Activated naive CD4-positive, alpha-beta T cell treated with anti-CD3 and anti-CD28 coated beads, Interleukin-2, amount 50 U/mL, for 16 hours (primary cell): Measurements from ENCODE around the gene DEPDC5.

ENCODE experiments used
- DNase-seq: peaks from one replicate; pipeline ENCODE4 v3.0.0-alpha.2; 2020

Gene DEPDC5

DNA sequence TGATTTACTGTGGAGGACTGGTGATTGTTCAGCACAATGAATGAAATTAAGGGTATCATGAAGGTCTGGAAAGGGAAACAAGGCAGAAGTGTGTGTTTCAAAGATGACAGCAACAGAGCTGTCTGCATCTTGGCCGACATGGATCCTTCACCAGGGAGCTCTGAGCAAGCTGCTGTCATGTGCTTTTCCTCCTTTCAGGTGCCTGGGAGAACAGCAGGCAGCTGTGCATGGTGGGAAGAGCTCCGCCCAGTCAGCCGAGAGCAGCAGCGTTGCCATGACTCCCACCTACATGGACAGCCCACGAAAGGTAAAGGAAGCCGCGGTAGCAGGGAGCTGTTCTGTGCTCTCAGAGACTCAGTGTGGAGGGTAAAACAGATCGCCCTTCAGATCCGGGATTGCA, 103.4 kb downstream of the DEPDC5 start:
- DNase-seq: no peak

DNA sequence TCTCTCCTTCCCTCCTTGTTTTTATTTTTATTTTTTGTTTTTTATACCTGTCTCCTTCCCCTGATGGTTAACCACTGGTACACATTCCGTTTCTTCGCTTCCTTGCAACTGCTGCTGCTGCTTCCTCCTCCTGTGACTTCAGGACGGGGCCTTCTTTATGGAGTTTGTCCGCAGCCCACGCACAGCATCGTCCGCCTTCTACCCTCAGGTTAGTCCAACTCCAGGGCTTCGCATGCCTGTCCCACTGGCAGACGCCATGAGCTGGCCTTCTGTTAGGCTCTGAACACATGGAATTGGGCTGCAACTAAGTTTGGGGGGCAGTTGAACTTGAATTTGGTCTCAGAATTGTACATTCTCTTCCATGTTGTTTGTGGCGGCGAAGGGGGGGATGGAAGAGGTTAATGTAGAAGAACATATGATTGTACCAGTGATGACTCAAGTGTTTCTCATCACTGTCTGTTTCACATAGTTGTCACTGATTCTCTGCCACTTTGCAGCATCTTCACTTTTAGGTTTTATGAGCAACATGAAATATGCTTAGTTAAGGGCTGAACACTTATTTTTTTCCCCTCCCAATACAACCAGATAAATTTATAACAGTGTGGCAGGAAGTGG, 107.5 kb downstream of the DEPDC5 start:
- peak; percentile 23 for DNase-seq

DNA sequence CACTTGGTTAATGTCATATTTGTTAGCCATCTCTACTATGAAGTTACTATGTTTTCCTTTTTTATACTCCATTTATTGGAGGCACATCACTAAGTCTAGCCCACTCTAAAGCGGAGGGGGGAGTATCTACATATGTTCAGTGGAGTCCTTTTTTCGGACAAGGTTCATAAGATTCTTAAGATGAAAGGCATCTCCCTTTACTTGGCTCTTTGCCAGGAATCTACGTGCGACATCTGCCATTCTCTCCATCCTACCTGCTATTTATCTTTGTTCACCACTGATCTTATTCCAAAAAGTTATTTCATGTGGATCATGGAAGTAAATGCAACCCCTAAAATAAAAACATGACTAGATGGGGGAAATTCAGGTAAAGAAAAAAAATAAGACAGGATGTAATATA, 113.1 kb downstream of the DEPDC5 start:
- DNase-seq: no peak

DNA sequence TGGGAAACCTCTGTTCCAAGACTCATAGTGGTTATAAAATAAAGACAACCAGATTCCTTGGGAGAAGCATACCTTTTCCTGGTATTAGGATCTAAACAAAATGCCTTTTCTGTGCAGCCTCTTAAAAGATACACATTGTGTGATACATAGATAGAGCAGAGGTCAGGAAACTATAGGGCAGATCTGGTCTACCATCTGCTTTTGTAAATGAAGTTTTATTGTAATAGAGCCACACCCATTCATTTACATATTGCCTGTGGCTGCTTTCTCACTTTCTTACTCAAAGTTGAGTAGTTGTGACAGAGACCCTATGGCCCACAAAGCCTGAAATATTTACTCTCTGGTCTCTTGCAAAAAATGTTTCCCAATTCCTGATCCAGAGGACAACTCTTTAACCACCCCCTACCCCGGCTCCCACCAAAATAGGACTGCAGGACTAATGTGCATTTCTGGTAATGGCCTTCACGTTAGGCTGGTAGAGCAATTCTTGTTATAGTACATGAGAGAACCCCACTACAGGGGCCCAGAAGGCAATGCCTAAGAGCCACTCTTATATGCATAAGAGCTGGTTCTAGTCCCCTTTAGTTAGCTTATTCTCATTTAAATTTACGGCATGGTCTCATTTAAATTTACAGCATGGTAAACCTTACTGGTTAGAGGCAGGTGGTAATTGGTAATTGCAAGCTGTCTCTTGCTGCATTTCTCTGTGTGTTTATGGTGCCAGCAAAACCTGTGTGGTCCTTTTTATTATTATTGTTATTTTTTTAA, 113.8 kb downstream of the DEPDC5 start:
- no peak for DNase-seq

DNA sequence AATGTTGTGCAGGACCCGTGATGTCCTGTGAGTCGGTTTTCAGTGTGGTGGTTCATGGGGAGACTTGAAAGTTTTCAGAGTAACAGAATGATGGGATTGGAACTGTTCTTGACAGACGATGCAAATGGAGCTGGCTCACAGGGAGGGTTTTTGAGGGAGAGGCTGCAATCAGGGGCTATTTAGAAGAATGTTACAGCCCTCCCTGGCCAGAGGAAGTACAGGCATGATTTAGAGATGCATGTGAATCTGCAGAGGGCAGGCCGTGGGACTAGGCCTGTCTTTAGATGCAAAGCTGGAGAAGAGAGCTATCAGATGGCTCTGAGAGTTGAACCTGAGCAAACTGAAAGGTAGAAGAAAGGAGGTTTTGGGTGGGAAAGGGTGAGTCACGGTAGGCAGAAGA, 115.9 kb downstream of the DEPDC5 start:
- DNase-seq: no peak

DNA sequence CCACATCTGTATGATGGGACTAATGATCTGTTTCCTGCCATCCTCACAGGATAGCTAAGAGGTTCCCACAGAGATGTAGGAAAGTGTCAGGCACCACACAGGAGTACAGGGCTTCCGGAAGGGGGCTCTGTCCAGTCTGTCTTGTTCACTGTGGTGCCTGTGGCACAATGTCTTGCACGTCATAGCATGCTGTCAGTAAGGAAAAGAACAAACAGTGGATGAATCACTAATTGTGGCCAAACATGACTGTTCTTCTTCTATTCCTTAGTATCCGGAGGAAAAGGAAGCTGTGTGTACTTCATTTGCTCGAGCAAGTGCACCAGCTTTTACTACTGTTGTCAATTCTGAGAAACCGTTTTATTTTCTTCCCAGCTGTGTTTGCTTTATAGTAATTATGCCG, 117.1 kb downstream of the DEPDC5 start:
- no peak for DNase-seq

DNA sequence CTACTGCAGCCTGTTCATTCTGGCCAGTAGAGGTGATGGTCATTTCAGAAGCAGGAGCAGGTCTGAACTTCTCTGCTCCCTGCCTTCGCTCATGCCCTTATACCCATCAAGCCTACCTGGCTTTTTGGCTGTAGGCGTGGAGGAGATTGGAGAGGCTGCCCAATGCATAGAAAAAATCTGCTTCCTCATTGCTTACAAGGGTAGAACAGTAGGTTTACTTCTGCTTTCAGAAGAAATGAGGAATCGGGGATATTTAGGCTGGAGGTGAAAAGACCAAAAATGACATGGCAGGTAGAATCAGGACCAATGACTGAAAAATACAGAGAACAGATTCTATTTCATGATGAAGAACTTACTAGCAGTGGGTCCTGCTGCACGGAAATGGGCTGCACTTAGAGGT, 117.7 kb downstream of the DEPDC5 start:
- no peak for DNase-seq

DNA sequence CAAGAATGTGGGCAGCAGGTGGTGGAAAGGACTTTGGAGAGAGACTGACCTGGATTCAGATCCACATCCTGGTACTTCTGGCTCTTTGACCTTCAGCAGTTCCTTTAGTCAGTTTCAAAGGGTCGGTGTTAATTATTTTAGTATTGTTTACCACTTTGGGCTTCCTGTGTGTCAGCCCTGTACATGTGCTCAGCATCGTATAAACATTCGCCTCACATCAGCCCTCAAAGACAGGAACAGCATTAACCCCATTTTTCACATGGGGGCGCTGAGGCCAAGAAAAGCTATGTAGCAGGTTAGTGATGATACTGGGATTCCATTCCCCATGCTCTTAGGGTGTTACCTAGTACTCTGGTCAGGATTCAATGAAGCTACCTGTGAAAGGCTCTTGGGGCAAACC, 118.4 kb downstream of the DEPDC5 start:
- DNase-seq: no peak

DNA sequence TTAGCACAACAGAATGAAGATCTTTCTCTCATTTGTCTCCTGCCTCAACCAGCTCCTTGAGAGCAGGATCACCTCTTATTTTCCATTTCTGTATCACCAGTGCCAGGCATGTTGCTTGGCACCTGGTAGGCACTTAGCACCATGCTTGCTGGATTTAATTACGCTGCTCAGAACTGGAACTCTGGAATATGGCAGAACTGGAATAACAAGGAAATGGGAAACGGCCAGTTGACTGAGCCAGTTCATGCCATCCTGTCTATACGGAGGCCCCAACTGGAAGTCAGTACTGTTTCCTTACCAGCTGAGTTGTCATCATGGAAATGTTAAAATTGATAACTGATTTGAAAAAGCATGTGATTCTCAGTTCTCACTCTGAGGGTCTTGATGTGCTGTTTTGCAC, 121.0 kb downstream of the DEPDC5 start:
- no peak for DNase-seq

DNA sequence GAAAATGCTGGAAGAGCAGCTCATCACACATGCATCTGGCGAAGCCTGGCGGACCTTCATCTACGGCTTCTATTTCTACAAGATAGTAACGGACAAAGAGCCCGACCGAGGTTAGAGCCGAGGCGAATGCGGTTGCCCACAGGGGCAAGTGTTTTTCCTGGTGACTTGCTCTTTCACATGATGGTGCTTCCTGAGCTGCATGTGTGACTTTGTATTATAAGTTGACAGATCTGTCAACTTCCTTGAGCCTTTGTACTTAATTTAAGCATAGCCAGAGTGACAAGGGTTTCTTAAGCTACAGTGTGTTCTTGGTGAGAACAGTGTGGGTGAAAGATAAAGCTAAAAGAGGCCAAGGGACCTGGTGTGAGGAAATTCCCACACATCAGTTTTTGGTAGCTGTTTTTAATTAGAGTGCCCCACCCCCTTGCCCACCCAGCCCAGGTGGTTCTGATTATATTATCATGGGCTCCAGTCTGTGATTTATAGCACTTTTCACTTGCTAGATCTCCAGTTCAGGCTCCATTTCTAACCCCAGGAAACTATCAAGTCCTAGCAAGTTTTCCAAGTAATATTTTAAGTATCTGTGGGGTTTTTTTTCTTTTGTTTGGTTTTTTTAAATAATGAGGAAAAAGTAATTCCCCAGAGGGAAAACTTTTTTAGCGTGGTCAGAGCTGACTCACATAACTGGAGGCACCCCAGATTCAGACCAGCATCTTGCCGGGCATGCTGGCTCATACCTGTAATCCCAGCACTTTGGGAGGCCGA, 122.5 kb downstream of the DEPDC5 start:
- no peak for DNase-seq

DNA sequence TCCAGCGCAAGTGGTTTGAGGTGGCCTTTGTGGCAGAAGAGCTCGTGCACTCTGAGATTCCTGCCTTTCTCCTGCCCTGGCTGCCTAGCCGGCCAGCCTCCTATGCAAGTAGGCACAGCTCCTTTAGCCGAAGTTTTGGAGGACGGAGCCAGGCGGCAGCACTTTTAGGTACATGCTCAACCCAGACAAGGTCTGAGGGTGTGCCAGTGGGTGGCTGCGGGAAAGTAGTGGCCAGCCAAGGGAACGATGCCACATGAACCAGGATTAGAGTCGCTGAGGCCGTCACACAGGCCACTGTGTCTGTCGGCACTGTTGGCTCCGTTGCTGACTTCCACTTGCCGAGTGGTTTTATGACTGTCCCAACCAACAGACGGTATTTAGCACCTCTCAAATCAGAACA, 125.8 kb downstream of the DEPDC5 start:
- no peak for DNase-seq

DNA sequence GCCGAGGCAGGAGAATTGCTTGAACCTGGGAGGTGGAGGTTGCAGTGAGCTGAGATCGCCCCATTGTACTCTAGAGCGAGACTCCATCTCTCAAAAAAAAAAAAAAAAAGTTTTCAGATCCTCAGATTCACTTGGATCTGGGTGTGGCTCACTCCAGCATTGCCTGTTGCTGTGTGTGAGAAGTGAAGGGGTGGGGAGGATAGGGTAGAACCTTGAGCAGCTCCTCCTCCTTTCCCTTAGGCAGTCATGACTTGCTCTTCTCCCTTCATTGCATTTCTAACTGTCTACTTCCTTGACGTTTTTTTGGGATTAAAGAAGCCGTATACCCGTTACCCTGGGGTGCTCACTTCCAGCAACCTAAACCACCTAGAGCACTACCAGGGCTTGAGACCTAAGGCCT, 127.4 kb downstream of the DEPDC5 start:
- DNase-seq: no peak

DNA sequence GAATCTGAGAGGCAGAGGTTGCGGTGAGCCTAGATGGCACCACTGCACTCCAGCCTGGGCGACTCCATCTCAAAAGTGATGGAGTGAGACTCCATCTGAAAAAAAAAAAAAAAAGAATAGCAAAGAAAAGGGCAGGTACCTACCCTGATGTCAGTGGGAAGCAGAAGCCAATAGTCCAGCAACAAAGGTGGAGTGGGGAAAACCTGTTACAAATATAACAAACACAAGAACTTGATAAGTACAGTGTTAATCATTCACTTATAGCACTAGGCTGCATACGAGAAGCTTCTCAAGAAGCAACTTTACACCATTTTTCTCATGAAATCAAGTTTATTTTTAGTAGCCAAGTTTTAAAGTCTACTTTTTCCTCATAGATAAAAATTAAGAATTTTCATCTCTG, 128.0 kb downstream of the DEPDC5 start:
- DNase-seq: no peak

DNA sequence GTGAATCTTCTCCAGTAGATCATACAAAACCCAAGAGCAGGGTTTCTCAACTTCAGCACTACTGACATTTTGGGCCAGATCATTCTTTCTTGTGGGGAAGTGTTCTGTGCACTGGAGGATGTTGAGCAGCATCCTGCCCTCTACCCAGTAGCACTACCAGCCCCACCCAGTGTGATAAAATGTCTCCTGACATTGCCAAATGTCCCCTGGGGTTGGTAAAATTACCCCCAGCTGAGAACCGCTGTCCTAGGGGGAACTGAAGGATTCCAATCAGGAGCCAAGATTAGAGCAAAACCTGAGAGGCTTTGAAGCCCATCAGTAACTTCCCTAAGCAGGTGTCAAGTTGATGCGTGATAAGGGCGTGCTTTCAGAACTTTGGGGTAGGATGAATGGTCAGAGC, 129.2 kb downstream of the DEPDC5 start:
- DNase-seq: no peak

DNA sequence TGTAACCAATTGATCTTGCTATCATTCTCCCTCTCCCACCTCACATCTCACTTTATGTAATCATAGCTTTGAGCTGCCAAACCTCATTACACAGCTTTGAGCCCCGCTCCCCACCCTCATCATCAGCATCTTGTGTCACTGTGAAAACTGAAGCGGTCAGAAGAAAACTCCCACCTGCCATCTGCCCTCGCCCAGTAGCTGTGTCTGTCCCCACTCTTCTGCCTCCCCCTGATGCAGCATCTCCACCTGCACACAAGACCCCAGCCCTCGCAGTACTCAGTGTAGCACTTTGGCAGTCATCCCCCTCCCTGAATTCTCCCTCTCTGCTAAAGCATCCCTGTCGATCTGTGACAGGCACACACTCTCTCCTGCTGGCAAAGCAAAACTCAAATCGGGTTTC, 130.2 kb downstream of the DEPDC5 start:
- no peak for DNase-seq

DNA sequence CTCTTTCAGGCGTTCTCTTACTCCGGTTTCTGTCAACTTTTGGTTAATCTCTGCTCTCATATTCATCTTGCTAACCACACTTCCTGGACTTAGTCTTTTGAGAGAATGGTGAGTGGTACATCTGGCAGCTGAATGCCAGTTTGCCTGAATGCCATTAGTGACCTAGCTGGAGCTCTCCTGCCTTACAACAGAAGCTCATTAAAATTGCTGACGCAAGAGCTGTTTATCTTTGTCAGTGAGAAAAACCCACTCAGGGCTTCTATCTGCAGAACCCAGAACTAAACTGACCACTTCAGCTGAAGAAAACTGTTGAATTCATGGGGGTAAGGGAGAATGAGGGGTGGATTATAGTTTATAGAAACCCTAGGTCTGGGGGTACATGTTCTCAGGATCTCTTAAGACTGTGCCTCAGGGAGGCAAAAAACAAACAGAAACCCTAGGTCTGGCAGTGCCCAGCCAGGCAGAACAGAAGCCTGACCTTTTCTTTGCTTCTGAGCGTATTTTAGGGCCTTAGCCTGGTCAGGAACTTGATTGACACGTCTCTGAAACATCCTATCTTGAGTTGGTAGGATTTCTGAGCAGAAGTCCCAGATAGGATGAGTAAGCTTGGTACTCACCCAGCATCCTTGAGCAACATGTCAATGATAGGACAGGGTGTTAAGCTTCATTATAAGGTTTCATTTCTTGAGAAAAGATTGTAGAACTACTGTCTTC, 137.7 kb downstream of the DEPDC5 start:
- no peak for DNase-seq

DNA sequence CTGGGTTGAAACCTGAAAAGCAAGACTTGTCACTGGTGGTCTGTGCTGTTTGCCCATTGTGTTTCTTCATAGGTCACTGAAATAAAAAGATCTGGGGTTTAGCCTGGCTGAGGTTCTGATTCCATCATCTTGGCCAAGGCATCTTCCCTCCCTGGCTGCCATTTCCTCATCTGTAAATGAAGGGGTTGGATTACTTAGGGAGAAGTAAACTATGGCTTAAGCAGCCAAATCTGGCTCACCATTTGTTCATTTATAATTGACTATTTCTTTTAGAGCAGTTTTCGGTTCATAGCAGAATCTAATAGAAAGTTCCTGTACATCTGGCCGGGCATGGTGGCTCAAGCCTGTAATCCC, 138.2 kb downstream of the DEPDC5 start:
- DNase-seq: no peak

DNA sequence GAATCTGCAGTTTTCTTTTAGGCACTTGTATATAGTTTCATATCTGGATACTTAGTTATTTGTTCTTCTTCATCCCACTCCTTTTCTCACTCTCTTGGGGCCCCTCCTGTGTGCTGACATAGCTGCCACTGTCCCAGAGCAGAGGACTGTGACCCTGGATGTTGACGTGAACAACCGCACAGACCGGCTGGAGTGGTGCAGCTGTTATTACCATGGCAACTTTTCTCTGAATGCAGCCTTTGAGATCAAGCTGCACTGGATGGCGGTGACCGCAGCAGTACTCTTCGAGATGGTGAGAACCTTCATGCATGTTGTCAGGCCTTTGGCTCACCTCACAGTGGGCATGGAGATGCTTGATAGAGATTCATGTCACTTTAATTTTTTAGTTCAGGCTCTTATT, 139.6 kb downstream of the DEPDC5 start:
- no peak for DNase-seq

DNA sequence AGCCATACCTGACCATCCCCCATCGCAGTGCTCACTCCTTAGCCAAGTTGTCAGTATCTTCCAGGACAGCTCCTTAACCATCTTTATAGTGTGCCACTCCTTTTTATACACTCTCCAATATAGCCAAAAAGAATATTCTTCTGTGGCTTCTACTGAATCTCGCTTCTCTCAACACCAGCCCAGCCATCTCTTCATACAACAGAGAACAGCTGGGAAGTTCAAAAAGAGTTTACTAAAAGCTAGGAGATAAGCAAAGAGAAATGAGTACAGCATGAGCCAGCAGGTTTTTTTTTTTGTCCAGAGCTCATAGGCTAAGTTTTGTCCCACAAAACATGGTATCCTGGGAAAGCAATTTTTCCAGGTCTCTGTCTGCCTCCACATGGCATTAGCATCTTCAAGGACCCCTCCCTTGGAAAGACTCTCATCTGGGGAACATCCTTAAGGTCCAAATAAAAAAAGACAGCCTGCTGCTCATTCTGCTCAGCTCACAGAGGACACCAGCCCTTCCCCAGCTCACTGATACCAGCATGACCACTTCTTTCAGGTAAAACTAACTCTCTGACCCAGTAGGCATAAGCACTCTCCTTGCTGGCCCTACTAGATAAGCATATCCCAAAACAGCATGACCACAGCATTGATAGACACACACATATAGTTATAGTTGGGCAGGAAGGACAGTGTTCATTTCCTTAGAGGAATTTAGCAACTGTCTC, 141.7 kb downstream of the DEPDC5 start:
- DNase-seq: no peak

DNA sequence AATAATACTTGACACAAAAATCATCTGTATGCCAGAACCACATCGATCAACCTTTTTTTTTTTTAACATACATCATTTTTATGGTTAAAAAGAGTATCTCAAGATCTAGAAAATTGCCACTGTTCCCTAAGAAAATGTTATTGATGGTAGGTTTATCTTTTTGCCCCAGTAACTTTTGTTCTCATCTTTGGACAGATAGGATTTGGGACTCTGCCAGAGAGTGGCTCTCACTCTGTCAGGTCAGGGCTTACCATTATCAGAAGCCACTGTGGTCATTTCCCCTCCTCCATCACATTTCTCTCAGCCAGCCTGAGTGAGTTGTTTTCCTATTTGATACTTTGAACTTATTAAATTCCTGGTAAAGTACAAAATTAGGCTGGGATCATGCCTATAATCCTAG, 142.7 kb downstream of the DEPDC5 start:
- no peak for DNase-seq

DNA sequence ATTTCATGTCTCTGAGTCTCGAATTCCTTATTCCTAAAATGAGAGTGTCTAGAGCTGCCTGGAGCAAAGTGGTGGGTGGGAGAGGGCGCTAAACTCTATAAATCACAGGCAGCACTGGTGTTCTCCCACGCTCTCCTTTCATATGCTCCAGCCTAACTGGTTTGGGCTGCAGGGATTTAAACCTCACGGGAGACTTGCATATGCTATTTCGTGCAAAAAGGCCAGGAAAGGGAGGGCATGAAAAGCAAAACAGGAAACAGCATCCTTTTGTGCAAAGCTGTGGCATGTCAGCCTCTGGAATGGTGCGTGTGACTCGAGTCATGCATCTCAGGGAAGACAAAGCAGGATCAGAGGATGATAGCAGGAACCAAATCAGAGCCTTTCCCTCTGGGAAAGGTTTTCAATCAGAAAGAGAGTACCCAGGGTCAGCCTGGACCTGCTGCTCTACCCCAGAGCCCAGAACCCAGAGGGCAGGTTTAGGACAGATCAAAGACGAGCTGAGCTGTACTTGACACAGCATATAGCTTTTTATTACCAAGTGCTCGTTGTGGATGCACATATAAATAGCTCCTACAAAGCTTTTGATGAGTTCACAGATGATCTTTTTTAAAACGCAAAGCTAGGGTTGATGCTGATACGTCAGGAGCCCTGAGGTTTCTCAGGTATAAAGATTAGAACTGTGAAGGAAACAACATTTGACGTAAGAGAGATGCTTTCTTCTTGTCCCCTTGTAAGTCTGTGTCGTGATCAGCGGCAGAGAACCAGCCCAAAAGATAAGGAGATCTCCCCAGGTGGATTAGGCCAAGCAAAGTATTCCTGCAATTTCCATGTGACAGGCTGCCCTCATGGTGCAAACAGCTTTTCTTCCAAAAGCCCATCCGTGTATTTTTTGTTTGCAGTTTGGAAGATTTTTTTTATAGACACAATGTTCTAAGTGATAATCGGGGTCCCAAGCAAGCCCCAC, 144.3 kb downstream of the DEPDC5 start:
- no peak for DNase-seq

DNA sequence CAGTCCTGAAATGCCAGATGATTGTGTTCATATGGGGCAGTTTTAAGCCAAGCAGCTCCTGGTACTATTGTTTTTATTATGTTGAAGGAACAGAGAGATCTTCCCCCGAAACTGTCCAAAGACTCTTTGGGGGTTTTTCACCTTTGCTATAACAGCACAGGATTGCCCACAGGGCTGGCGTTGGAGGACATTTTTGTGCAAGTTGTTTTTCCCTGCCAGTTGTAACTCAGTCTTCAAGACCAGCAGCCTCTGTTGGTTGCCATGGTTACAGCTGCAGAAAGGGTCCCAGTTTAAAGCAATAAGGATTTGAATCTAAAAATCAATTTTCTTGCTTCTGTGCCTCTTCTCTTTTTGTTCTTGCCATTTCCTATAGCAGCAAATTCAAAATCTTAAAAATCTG, 145.1 kb downstream of the DEPDC5 start:
- no peak for DNase-seq
